Stimulated activated effector memory CD8-positive, alpha-beta T cell treated with anti-CD3 and anti-CD28 coated beads, Interleukin-12 subunit alpha, Interleukin-12 subunit beta, amount 100 ng/mL, for 72 hours (primary cell): ENCODE results near the gene OFD1.

Source experiments
- ATAC-seq: fragments of 150-1000 bp; cut with Tn5 transposase; 2 replicates; pipeline ENCODE4 v1.10.0; 2021
- DNase-seq, 2 donors: peaks; one replicate each; pipeline ENCODE4 v3.0.0; 2021 to 2022; ENCODE audit warnings: low spot score in 2 of 2
- H3K27ac Mint-ChIP-seq: one replicate; pipeline ENCODE4 v1.8.0; 2022; ENCODE audit warnings: mild to moderate bottlenecking, mixed read lengths
- H3K36me3 Mint-ChIP-seq: one replicate; pipeline ENCODE4 v1.8.0; 2022; ENCODE audit warnings: mild to moderate bottlenecking, mixed read lengths
- H3K4me1 Mint-ChIP-seq: one replicate; pipeline ENCODE4 v1.8.0; 2022; ENCODE audit warnings: mixed read lengths
- H3K4me3 Mint-ChIP-seq: one replicate; pipeline ENCODE4 v1.8.0; 2022; ENCODE audit warnings: mild to moderate bottlenecking, mixed read lengths
- H3K9me3 Mint-ChIP-seq: one replicate; pipeline ENCODE4 v1.8.0; 2022; ENCODE audit warnings: mixed read lengths

The OFD1 gene, protein sequence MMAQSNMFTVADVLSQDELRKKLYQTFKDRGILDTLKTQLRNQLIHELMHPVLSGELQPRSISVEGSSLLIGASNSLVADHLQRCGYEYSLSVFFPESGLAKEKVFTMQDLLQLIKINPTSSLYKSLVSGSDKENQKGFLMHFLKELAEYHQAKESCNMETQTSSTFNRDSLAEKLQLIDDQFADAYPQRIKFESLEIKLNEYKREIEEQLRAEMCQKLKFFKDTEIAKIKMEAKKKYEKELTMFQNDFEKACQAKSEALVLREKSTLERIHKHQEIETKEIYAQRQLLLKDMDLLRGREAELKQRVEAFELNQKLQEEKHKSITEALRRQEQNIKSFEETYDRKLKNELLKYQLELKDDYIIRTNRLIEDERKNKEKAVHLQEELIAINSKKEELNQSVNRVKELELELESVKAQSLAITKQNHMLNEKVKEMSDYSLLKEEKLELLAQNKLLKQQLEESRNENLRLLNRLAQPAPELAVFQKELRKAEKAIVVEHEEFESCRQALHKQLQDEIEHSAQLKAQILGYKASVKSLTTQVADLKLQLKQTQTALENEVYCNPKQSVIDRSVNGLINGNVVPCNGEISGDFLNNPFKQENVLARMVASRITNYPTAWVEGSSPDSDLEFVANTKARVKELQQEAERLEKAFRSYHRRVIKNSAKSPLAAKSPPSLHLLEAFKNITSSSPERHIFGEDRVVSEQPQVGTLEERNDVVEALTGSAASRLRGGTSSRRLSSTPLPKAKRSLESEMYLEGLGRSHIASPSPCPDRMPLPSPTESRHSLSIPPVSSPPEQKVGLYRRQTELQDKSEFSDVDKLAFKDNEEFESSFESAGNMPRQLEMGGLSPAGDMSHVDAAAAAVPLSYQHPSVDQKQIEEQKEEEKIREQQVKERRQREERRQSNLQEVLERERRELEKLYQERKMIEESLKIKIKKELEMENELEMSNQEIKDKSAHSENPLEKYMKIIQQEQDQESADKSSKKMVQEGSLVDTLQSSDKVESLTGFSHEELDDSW

DNA sequence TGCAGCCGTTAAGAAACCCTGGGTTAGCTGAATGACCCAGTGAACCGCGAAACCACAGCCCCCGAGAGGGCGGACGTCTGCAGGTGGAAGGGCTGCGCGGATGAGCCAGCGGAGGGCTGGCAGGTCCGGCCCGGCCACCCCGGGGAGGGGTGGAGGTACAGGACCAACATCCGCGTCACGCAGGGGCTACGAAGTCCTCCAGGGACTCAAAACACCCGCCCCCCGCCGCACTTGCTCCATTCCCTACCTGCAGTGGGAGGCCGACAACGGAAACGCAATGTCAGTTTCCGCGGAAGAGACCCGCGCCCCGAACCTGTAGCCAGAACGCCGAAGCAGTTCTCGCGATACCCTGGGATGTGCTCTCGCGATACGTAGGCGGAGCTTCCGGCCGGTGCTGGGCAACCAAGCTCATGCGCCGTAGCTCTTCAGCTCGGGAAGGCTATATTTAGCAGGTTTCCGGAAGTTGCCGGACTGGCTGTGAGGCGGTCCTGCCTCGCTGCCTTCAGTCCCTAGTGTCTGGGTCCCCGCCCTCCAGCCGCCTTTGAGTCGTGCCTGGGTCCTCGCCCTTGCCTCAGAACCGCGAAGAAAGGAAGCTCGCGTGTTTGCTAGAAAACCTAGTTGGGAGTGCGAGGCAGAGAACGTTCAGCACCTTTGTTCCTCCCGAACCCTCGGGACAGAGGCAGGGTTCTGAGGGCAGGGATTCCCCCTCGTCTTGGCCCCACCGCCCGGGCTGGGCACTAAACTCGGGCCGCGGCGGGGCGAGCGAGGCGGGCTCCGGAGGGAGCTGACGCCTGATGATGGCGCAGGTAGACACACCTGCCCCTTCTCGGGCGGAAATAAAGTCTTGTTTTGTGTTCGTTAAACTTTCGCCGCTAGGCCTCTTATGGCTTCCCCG lies at the start of gene OFD1, which contains the start of gene TRAPPC2:
Gene OFD1 (plus strand): TSS at position 471 of the 895 bp plus-strand sequence. CDS start 324 bp downstream, at position 795.
Gene TRAPPC2 (minus strand): TSS at position 343 of the 895 bp plus-strand sequence. CDS start 14,657 bp downstream, outside the sequence.
- Mint-ChIP-seq H3K9me3 (no peaks in the 10 kb centered on the region), H3K36me3 (peaks cover 72% of the 10 kb centered on the region), H3K4me1 (peaks cover 24% of the 10 kb centered on the region), H3K4me3 (peak within 1 kb of the TSS; percentile 91), H3K27ac (peak within 1 kb of the TSS; percentile 98)
- peak; percentile 98 for ATAC-seq
- DNase-seq = peak; percentile 81 to 90

DNA sequence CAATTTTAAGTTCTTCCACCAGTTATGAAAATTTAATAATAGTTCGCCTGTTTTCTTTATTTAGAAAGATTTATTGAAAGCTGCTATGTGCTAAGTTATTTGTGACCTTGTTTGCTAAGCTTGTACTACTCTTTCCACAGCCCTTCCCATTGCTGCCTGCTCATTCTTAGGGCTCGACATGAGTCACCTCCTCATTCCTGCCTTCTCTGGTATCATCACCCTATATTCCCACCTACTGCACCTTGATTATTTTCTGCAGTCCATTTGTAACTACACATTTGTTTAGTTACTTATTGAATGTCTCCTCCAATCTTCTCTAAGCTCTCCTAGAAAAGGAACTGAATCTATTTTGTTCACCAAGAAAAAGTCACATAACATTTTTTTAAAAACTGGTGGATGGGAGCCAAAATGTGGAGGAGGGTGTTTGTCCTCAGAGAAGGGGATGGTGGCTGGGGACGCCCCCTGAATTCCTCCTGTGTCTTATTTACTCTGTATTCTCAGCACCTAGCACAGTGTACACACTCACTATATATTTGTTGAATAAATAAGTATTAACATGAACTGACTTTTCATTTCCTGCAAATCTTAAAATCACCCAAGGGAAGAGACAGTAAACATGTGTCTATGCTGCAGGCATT lies 49.3 kb upstream of the OFD1 start:
- H3K27ac Mint-ChIP-seq = no peak overlapping the region

DNA sequence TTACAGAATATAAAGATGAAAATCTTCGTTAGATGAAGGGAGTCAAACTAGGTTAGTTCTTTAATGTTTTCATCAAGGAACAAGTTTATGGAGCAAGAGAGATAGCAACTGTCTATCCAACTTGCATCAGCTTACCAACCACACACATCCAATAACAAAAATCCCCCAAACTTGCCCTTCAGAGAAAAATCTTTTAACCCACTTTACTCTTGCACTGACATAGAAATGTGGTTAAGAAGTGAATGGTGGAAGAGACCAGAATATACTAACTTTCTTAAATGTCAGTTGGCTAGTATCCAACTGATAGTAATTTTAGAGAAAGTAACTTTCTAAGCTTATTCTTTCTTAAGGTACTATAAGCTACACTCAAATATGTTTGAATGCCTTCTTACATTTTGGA lies 47.3 kb upstream of the OFD1 start:
- peaks cover 34% of the 10 kb centered on the region for H3K4me1 Mint-ChIP-seq
- ATAC-seq (no peak), DNase-seq (no peak)
- no peak overlapping the region for H3K4me3 Mint-ChIP-seq
- peaks cover 13% of the 10 kb centered on the region for H3K36me3 Mint-ChIP-seq
- no peaks in the 10 kb centered on the region for H3K9me3 Mint-ChIP-seq
- H3K27ac Mint-ChIP-seq = peak overlapping the region; percentile 91

More for the DNA sequence above, 49.3 kb upstream of the OFD1 start:
- ATAC-seq (no peak), DNase-seq (no peak)
- Mint-ChIP-seq H3K36me3 (no peaks in the 10 kb centered on the region), H3K4me1 (peaks cover 21% of the 10 kb centered on the region), H3K4me3 (no peak overlapping the region), H3K9me3 (no peaks in the 10 kb centered on the region)

DNA sequence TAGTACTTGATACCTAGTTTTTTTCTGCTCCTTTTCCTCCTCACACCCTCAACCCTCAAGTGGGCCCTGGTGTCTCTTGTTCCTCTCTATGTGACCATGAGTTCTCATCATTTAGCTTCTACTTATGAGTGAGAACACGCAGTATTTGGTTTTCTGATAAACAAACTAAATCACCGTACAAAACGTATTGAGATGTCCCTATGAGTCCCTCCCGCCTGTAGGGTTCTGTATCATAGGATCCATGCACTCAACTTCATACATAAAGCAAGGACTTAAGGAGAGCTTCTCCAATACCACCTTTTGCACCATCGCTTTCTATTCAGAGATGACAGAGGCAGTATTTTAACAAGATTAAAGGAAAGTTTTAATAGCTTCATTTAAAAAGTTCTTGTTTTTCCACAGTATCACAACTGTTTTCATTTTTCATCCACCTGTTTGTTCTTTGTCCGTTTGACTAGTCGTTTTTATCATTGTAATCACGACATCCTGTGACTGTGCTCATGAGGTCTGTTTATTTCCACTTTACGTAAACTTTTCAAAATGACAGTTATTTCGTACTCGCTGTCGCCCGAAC lies 46.1 kb upstream of the OFD1 start:
- Mint-ChIP-seq H3K36me3 (peaks cover 19% of the 10 kb centered on the region), H3K9me3 (no peaks in the 10 kb centered on the region), H3K4me3 (peak overlapping the region; percentile 77), H3K27ac (peak overlapping the region; percentile 94), H3K4me1 (peaks cover 47% of the 10 kb centered on the region)
- ATAC-seq = peak; percentile 71
- DNase-seq = no peak

DNA sequence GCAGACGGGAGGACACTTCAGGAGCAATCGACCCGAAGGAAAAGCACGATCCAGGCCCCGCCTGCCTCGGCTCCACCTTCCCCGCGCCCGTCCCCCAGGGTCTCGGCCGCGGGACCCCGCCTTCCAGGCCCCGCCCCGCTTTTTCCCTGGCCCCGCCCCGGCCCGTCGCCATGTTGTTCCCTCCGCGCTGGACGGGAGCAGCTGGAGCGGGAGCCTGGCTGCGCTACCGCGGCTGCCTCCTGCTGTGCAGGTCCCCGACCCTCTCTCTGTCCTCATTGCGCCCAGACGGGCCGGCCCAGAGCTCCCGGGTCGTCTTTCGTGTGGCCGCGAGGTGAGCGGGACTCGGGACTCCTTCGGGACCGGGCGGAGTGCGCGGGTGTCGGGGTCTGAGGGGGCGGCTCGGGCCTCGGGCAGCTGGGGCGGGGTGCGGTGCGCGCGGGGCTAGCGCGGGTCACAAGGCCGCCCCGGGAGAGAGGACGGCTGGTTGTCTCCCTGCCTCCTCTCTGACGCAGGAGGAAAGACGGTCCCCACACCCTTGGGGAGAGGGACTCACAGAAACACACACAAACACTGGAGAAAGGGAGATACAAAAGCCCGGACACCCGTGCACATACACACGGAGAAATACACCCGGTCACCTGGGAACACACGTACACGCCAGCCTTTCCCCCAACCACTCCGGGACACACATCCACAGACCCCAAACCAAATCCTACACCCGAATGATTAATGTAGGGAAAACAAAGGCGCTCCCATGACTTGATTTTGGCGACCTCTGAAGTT lies 45.4 kb upstream of the OFD1 start, which contains the start of gene RAB9A:
Gene RAB9A (plus strand): TSS at position 171 of the 783 bp plus-strand sequence. CDS start 19,619 bp downstream, outside the sequence.
- Mint-ChIP-seq H3K27ac (peak within 1 kb of the TSS; percentile 94), H3K9me3 (no peaks in the 10 kb centered on the region), H3K4me1 (peaks cover 51% of the 10 kb centered on the region), H3K4me3 (peak within 1 kb of the TSS; percentile 77), H3K36me3 (peaks cover 23% of the 10 kb centered on the region)
- DNase-seq (peak; percentile 68 to 89), ATAC-seq (peak; percentile 87)

DNA sequence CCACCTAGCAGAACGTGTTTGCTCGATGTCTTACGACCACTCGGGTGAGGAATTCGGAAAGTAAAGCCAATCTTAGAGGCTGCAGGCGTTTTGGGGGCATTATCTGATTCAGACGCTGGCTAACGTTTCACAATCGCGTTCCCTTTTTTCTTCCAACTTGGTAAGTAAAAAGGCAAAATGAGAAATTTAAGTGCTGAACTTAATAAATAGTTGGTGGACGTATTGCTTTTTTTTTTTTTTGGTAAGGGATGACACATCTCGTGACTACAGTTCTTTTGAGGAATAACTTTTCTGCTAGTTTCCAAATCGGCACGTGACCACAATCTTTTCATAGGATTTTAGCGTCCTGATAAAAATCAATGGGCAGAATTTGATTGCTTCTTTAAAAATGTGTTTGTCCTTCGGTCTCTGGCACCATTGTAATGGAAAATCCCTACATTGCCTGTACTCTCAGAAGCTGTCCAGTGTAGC lies 44.8 kb upstream of the OFD1 start:
- no peaks in the 10 kb centered on the region for H3K9me3 Mint-ChIP-seq
- peak overlapping the region; percentile 94 for H3K27ac Mint-ChIP-seq
- peaks cover 23% of the 10 kb centered on the region for H3K36me3 Mint-ChIP-seq
- DNase-seq (no peak), ATAC-seq (no peak)
- H3K4me1 Mint-ChIP-seq = peaks cover 51% of the 10 kb centered on the region
- peak overlapping the region; percentile 77 for H3K4me3 Mint-ChIP-seq

DNA sequence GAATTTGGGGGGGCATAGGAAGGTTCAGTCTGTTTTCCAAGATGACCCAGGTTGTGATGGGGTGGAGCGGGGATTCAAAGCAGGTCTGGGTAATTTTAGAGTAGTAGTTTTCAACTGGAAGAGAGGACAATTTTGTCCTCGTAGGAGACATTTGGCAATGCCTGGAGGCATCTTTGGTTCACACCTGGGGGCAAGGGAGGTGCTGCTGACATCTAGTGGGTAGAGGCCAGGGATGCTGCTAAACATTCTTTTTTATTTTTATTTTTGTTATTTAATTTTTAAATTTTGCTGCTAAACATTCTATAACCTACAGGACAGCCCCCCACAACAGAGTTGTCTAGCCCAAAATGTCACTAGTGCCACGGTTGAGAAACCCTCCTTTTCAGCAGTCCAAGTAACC lies 43.7 kb upstream of the OFD1 start:
- H3K27ac Mint-ChIP-seq = peak overlapping the region; percentile 94
- no peak for DNase-seq
- H3K36me3 Mint-ChIP-seq = peaks cover 27% of the 10 kb centered on the region
- no peaks in the 10 kb centered on the region for H3K9me3 Mint-ChIP-seq
- ATAC-seq = no peak
- peak overlapping the region; percentile 77 for H3K4me3 Mint-ChIP-seq
- H3K4me1 Mint-ChIP-seq = peaks cover 53% of the 10 kb centered on the region

DNA sequence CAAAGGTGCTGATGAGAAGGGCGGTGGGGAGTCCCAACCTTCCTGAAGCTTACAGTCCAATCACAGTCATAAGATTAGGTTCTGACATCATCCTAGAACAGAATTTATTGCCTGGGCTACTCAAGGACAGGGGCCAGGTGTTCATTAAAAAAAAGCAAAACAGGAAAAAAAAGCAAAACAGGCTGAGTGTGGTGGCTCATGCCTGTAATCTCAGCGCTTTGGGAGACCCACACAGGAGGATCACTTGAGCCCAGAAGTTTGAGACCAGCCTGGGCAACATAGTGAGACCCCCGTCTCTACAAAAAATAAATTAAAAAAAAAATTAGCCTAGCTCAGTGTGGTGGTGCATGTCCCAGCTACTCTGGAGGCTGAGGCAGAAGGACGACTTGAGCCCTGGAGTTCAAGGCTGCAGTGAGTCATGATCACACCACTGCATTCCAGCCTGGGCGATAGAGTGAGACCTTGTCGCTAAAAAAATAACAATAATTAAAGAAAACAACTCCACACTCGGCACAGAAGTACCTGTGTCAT lies 42.6 kb upstream of the OFD1 start:
- Mint-ChIP-seq H3K27ac (peak overlapping the region; percentile 85), H3K4me3 (peak overlapping the region; percentile 77), H3K9me3 (no peaks in the 10 kb centered on the region), H3K36me3 (peaks cover 27% of the 10 kb centered on the region), H3K4me1 (peaks cover 59% of the 10 kb centered on the region)
- no peak for ATAC-seq
- DNase-seq = no peak

DNA sequence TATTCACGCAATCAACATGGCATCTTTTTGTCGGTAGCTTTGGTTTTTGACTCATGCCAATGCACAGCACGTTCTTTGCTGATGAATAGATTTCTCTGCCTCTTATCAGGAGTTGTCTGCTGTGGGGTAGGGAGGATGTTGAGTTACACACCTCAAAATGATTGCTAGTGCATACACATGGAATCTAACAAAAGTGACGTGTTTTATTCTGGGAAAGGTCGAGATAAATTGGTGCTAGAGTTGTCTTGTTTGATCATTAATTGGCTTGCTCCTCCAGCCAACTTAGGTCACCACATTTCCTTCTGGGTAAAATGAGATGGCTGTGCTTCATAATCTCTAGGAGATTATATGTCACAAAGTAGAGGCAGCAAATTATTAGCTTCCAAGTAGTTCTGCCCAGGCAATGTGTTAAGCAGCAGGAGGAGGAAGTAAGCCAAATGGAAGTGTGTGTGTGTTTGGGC lies 41.7 kb upstream of the OFD1 start:
- DNase-seq (no peak), ATAC-seq (peak; percentile 46)
- peaks cover 64% of the 10 kb centered on the region for H3K4me1 Mint-ChIP-seq
- H3K36me3 Mint-ChIP-seq = peaks cover 31% of the 10 kb centered on the region
- peak overlapping the region; percentile 85 for H3K27ac Mint-ChIP-seq
- no peaks in the 10 kb centered on the region for H3K9me3 Mint-ChIP-seq
- H3K4me3 Mint-ChIP-seq = peak overlapping the region; percentile 77

DNA sequence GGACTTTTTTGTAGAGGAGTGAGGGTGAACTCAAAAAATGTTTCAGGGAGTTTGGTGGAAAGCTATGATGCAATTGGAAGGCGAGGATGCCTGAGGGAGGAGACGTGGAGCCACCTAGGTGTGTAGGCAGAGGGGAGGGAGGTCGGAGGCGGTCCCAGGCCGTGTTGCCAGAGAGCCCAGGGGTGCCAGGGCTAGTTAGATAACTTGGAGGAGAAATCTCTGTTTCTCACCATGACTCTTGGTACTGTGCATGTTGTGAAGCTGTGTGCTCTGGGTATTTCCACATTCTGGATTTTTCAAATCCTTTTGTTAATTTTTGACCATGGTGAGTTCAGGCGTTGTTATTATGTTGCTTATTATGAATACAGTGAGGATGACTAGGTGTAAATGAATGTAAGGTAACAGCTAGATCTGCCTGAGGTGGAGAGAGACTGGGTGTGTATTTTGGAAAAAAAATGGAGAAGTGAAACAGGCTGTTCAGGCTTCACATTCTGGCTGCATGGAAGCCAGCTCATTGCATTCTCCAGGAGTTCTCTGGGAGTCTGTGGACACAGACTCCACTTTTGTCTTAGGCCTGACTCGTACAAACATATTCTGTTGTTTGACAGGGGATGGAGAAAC lies 41.1 kb upstream of the OFD1 start:
- Mint-ChIP-seq H3K4me1 (peaks cover 60% of the 10 kb centered on the region), H3K9me3 (no peaks in the 10 kb centered on the region), H3K4me3 (peak overlapping the region; percentile 77), H3K36me3 (peaks cover 31% of the 10 kb centered on the region), H3K27ac (peak overlapping the region; percentile 85)
- DNase-seq = no peak
- ATAC-seq = no peak

DNA sequence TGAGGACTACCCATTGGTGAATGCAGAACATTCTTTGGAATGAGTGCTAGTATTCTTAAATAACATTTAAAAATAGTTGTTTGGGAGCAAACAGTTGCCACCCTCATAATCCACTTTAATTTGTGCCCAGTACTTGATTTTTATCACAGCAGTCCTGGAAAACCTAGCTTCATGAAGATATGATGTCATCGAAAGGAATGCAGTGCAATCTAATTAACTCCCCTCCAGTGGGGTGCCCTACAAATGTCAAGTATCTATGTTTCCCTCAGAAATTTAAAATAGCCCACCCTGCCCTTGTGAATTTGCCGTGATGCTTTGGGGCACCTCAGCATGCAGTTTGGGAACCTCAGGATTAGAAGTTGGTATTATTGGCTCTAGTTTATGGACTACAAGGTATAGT lies 40.2 kb upstream of the OFD1 start:
- no peak overlapping the region for H3K4me3 Mint-ChIP-seq
- ATAC-seq = no peak
- DNase-seq = no peak
- H3K9me3 Mint-ChIP-seq = no peaks in the 10 kb centered on the region
- no peak overlapping the region for H3K27ac Mint-ChIP-seq
- H3K4me1 Mint-ChIP-seq = peaks cover 65% of the 10 kb centered on the region
- H3K36me3 Mint-ChIP-seq = peaks cover 35% of the 10 kb centered on the region

DNA sequence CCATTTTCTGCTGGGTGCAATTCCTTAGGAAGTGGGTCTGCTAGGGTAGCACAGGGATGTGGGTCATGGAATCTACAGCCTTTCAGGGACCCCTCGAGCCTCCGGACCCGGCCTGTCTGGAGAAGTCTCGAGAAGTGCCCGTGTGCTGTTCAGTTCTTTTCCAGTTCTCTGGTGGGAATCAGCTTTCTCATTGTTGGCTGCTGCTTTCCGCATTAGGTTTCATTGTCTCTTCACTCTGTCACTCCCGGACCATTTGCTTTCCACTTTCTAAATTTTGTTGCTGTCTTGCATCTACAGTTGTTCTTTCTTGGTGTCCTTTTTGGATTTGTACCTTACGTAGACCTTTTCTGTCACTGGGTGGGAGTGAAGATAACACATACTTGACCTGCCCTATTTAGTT lies 39.6 kb upstream of the OFD1 start:
- Mint-ChIP-seq H3K4me3 (no peak overlapping the region), H3K36me3 (peaks cover 39% of the 10 kb centered on the region), H3K9me3 (no peaks in the 10 kb centered on the region), H3K4me1 (peaks cover 68% of the 10 kb centered on the region), H3K27ac (peak overlapping the region; percentile 30)
- ATAC-seq (no peak), DNase-seq (no peak)
